Measurements from ENCODE around the gene SLC6A18.

- TF ChIP-seq PCBP1 (IDR thresholded peaks at IDR 0.05; ENCODE audit: borderline replicate concordance, low read depth, low read length): no peak
- no peak for TF ChIP-seq MAFK (conservative IDR thresholded peaks at IDR 0.05 in 1 of 2, IDR thresholded peaks at IDR 0.05 in 1 of 2; ENCODE audit: low read length in 2 of 2)
- TF ChIP-seq ZNF337 (CRISPR knock-in tag; IDR thresholded peaks at IDR 0.05; ENCODE audit: borderline replicate concordance, low read depth): no peak
These were observed 40.6 kb downstream of the SLC6A18 start for GRCh38 chr5:1265461-1266455.

Data from HepG2 (cell line).